Cardiac atrium fibroblast (primary cell): ENCODE results near the gene ARMH2. TPM values are rescaled to one million over a fixed set of nuclear protein-coding genes. Genes with fewer than 3 reads are reported as not detected.

Source experiments
- total RNA-seq: library from RNA; depleted of rRNA; stranded (reverse); fragments of >200 nt; gene quantifications from 2 replicates; pipeline ENCODE4 v1.2.3, GENCODE V29; 2015

ARMH2 gene
- not detected in 2 replicates for total RNA-seq

DNA sequence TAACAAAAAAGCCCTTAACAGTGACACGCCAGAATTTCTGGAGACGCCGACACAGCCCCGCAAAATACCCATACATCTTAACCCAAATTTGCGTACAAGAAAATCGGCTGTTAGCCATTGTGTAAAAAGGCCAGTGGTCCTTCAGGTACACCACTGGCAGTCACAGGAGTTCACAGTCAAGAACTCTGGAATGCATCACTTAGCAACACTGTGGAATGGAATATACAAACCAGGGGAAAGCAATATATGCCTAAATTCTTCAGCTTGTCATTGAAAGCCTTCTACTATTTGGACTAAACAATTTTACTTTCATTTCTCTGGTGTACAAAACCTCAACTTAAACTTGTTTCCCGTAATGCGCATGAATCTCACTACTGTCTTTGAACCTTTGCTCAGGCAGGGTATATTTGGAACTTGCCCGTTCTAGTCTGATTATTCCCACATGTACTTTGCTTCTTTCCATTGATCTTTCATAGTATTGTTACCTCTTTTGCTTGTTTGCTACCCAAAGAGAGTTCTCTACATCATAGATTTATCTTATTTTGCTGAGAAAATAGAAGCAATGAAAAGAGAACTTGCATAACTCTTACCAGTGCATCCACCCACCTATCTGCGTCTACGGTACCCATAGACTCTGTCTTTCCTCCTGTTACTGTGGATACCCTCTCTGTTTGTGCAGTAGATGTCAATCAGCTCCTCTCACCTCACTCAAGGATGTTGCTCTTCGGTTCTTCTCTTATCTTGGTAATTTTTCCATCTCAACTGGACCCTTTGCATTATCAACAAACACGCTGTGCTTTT is at the start of gene ARMH2:
ARMH2 (minus strand) TSS at position 178 of the 801 bp plus-strand sequence; CDS start at position 118, 60 bp downstream.

DNA sequence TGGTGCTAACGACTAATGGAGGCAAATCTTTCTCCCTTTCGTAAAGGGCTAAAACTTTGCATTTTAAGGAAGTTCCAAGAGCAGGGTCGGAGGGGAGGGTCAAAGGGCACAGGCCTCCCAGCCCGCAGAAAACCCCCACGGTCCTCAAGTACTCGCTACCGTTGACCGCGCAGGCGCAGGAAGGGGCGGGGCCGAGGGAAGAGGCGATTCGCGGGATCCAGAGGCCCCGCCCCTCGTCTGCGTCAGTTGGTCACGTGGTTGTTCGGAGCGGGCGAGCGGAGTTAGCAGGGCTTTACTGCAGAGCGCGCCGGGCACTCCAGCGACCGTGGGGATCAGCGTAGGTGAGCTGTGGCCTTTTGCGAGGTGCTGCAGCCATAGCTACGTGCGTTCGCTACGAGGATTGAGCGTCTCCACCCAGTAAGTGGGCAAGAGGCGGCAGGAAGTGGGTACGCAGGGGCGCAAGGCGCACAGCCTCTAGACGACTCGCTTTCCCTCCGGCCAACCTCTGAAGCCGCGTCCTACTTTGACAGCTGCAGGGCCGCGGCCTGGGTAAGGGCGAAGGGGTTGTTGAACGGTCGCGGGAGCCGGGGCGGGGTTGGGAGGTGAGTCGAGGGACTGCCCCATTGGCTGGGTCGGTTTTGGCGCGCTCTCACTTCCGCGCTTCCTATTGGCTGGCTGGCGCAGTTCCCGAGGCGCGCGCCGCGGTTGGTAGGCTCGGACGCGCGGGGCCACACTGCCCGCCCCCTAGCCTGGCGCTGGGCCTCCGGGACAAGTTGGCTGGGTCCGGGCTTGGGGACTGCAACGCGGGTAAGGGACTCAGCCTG is 23.8 kb downstream of the ARMH2 start, which contains the start of gene GMNN:
GMNN (plus strand) TSS at position 242 of the 824 bp plus-strand sequence. CDS start 2,310 bp downstream, outside the sequence.

Other genes with a start within 250 kb of the ARMH2 start
- not detected in 2 replicates for gene KIAA0319, start 152.7 kb downstream of the ARMH2 start, total RNA-seq
- 13.4 and 16.4 TPM in 2 replicates for gene TDP2, start 132.0 kb downstream of the ARMH2 start, total RNA-seq
- gene ACOT13, start 131.8 kb downstream of the ARMH2 start, total RNA-seq, result 3.1 and 3.2 TPM in 2 replicates
- gene C6orf62, start 79.8 kb downstream of the ARMH2 start, total RNA-seq, result 89.9 and 116 TPM in 2 replicates
- gene GMNN, start 24.0 kb downstream of the ARMH2 start, total RNA-seq, result 11.0 and 11.7 TPM in 2 replicates
- 6.0 and 9.2 TPM in 2 replicates for gene RIPOR2, start 137.0 kb upstream of the ARMH2 start, total RNA-seq